ENCODE results near the gene CASTOR1.

Gene CASTOR1

GRCh38 chr22:30276039-30276438 is 13.3 kb downstream of the CASTOR1 start:
- Histone ChIP-seq H3K36me3 (ENCODE audit: insufficient read depth, low read length) (no peaks in the 10 kb centered on the region), H3K4me1 (ENCODE audit: insufficient read depth, low read length, severe bottlenecking) (no peaks in the 10 kb centered on the region), H3K4me2 (ENCODE audit: low read length) (no peak overlapping the region), H3K27ac (ENCODE audit: low read depth, low read length, poor library complexity, severe bottlenecking) (no peak overlapping the region), H3K9me2 (ENCODE audit: low read depth, low read length) (no peaks in the 10 kb centered on the region), H4K20me1 (ENCODE audit: insufficient read depth, low read length) (no peaks in the 10 kb centered on the region), H3K9ac (ENCODE audit: low read length) (no peak overlapping the region), H2AFZ (ENCODE audit: low read length) (no peak overlapping the region), H3K79me2 (ENCODE audit: insufficient read depth, low read length) (no peaks in the 10 kb centered on the region), H3F3A (ENCODE audit: insufficient read depth, low read length) (no peaks in the 10 kb centered on the region), H3K27me3 (ENCODE audit: insufficient read depth, low read length) (peaks cover 6% of the 10 kb centered on the region; the same call in 1 of the 2 replicates), H3K9me3 (ENCODE audit: low read length) (no peaks in the 10 kb centered on the region), H3K4me3 (ENCODE audit: low read depth, low read length, poor library complexity, severe bottlenecking) (no peak overlapping the region)
- no peak for TF ChIP-seq CTCF (IDR thresholded peaks at IDR 0.05; ENCODE audit: low read length)
- TF ChIP-seq EZH2 (IDR thresholded peaks at IDR 0.05; ENCODE audit: borderline replicate concordance, low read length): no peak

- Histone ChIP-seq H3K4me1 (ENCODE audit: insufficient read depth, low read length, severe bottlenecking) (no peaks in the 10 kb centered on the region), H3K79me2 (ENCODE audit: insufficient read depth, low read length) (no peaks in the 10 kb centered on the region), H3K9me3 (ENCODE audit: low read length) (no peaks in the 10 kb centered on the region), H2AFZ (ENCODE audit: low read length) (no peak overlapping the region), H3K4me2 (ENCODE audit: low read length) (no peak overlapping the region), H4K20me1 (ENCODE audit: insufficient read depth, low read length) (no peaks in the 10 kb centered on the region), H3K27me3 (ENCODE audit: insufficient read depth, low read length) (peaks cover 6% of the 10 kb centered on the region; the same call in 1 of the 2 replicates), H3K9me2 (ENCODE audit: low read depth, low read length) (no peaks in the 10 kb centered on the region), H3K4me3 (ENCODE audit: low read depth, low read length, poor library complexity, severe bottlenecking) (no peak overlapping the region), H3K9ac (ENCODE audit: low read length) (no peak overlapping the region), H3K36me3 (ENCODE audit: insufficient read depth, low read length) (no peaks in the 10 kb centered on the region), H3F3A (ENCODE audit: insufficient read depth, low read length) (no peaks in the 10 kb centered on the region), H3K27ac (ENCODE audit: low read depth, low read length, poor library complexity, severe bottlenecking) (no peak overlapping the region)
- TF ChIP-seq CTCF (IDR thresholded peaks at IDR 0.05; ENCODE audit: low read length): no peak
- TF ChIP-seq EZH2 (IDR thresholded peaks at IDR 0.05; ENCODE audit: borderline replicate concordance, low read length): no peak
Measured at GRCh38 chr22:30275625-30276024, 13.7 kb downstream of the CASTOR1 start.

GRCh38 chr22:30274437-30274812 is 14.9 kb downstream of the CASTOR1 start:
- Histone ChIP-seq H3K9ac (ENCODE audit: low read length) (no peak overlapping the region), H3K9me2 (ENCODE audit: low read depth, low read length) (no peaks in the 10 kb centered on the region), H2AFZ (ENCODE audit: low read length) (no peak overlapping the region), H3K27ac (ENCODE audit: low read depth, low read length, poor library complexity, severe bottlenecking) (no peak overlapping the region), H3K4me3 (ENCODE audit: low read depth, low read length, poor library complexity, severe bottlenecking) (no peak overlapping the region), H3K4me1 (ENCODE audit: insufficient read depth, low read length, severe bottlenecking) (no peaks in the 10 kb centered on the region), H3K36me3 (ENCODE audit: insufficient read depth, low read length) (no peaks in the 10 kb centered on the region), H3K27me3 (ENCODE audit: insufficient read depth, low read length) (peaks cover 6% of the 10 kb centered on the region; the same call in 1 of the 2 replicates), H3K79me2 (ENCODE audit: insufficient read depth, low read length) (no peaks in the 10 kb centered on the region), H3K4me2 (ENCODE audit: low read length) (no peak overlapping the region), H3K9me3 (ENCODE audit: low read length) (no peaks in the 10 kb centered on the region), H3F3A (ENCODE audit: insufficient read depth, low read length) (no peaks in the 10 kb centered on the region), H4K20me1 (ENCODE audit: insufficient read depth, low read length) (no peaks in the 10 kb centered on the region)
- no peak for TF ChIP-seq EZH2 (IDR thresholded peaks at IDR 0.05; ENCODE audit: borderline replicate concordance, low read length)
- TF ChIP-seq CTCF (IDR thresholded peaks at IDR 0.05; ENCODE audit: low read length): no peak
